Measurements from ENCODE around the gene DDX27. TPM values are rescaled to one million over a fixed set of nuclear protein-coding genes. Genes with fewer than 3 reads are reported as not detected.

DDX27 gene
- total and polyA plus RNA-seq, 9 of the 15 experiments (the other 6 are each of a cell fraction or from before 2014, with no cell fraction given), result 17.9 to 79.3 (median 57.0) TPM

DNA sequence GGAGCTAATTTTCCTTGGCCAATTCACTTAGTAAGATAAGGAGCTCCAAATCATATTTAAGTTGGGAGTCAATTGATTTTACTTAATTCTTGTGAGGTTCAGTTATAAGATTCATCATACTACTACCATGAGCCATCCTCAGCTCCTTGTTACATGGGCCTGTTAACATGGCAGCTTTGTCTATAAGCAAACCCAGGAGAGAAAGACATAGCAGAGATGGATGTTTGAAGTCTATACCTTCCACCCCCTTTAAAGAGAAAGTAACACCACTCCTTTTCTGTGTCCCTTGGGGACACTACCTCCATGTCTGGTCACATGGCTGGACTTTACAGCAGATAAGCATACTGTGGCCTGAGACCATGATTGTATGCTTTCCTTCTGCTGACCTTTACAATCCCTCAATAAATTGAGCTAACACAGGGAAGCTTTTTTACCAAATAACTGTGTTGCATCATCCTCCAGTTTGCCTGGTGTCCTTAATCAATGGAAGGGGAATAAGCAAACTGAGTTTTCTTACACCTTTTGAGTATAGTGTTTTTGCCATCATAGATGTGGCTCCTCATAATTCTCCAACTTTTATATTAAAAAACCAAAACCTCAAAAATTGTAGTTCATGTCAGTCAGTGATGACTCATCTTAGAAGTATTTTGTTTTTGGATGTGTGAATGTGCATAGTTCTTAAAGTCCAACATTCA lies 68.5 kb downstream of the DDX27 start (continued):
- TF ChIP-seq, protein P1, sequence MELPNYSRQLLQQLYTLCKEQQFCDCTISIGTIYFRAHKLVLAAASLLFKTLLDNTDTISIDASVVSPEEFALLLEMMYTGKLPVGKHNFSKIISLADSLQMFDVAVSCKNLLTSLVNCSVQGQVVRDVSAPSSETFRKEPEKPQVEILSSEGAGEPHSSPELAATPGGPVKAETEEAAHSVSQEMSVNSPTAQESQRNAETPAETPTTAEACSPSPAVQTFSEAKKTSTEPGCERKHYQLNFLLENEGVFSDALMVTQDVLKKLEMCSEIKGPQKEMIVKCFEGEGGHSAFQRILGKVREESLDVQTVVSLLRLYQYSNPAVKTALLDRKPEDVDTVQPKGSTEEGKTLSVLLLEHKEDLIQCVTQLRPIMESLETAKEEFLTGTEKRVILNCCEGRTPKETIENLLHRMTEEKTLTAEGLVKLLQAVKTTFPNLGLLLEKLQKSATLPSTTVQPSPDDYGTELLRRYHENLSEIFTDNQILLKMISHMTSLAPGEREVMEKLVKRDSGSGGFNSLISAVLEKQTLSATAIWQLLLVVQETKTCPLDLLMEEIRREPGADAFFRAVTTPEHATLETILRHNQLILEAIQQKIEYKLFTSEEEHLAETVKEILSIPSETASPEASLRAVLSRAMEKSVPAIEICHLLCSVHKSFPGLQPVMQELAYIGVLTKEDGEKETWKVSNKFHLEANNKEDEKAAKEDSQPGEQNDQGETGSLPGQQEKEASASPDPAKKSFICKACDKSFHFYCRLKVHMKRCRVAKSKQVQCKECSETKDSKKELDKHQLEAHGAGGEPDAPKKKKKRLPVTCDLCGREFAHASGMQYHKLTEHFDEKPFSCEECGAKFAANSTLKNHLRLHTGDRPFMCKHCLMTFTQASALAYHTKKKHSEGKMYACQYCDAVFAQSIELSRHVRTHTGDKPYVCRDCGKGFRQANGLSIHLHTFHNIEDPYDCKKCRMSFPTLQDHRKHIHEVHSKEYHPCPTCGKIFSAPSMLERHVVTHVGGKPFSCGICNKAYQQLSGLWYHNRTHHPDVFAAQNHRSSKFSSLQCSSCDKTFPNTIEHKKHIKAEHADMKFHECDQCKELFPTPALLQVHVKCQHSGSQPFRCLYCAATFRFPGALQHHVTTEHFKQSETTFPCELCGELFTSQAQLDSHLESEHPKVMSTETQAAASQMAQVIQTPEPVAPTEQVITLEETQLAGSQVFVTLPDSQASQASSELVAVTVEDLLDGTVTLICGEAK (IDR thresholded peaks at IDR 0.05), result 0 out of 2 replicates have a peak, but pooled peaks have one; percentile 1
- TF ChIP-seq, protein P1 (CRISPR knock-in tag; IDR thresholded peaks at IDR 0.05), result no peak
- TF ChIP-seq, protein P2, sequence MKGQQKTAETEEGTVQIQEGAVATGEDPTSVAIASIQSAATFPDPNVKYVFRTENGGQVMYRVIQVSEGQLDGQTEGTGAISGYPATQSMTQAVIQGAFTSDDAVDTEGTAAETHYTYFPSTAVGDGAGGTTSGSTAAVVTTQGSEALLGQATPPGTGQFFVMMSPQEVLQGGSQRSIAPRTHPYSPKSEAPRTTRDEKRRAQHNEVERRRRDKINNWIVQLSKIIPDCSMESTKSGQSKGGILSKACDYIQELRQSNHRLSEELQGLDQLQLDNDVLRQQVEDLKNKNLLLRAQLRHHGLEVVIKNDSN (CRISPR knock-in tag; IDR thresholded peaks at IDR 0.05), result peak; percentile 74
- TF ChIP-seq, protein P3, sequence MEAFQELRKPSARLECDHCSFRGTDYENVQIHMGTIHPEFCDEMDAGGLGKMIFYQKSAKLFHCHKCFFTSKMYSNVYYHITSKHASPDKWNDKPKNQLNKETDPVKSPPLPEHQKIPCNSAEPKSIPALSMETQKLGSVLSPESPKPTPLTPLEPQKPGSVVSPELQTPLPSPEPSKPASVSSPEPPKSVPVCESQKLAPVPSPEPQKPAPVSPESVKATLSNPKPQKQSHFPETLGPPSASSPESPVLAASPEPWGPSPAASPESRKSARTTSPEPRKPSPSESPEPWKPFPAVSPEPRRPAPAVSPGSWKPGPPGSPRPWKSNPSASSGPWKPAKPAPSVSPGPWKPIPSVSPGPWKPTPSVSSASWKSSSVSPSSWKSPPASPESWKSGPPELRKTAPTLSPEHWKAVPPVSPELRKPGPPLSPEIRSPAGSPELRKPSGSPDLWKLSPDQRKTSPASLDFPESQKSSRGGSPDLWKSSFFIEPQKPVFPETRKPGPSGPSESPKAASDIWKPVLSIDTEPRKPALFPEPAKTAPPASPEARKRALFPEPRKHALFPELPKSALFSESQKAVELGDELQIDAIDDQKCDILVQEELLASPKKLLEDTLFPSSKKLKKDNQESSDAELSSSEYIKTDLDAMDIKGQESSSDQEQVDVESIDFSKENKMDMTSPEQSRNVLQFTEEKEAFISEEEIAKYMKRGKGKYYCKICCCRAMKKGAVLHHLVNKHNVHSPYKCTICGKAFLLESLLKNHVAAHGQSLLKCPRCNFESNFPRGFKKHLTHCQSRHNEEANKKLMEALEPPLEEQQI (IDR thresholded peaks at IDR 0.05), result no peak
- TF ChIP-seq NR2C2 (CRISPR knock-in tag; IDR thresholded peaks at IDR 0.05), result no peak
- peak; percentile 50; the same call in 1 of the 2 replicates for TF ChIP-seq NR2C2 (tag; IDR thresholded peaks at IDR 0.05)
- TF ChIP-seq, protein P4, sequence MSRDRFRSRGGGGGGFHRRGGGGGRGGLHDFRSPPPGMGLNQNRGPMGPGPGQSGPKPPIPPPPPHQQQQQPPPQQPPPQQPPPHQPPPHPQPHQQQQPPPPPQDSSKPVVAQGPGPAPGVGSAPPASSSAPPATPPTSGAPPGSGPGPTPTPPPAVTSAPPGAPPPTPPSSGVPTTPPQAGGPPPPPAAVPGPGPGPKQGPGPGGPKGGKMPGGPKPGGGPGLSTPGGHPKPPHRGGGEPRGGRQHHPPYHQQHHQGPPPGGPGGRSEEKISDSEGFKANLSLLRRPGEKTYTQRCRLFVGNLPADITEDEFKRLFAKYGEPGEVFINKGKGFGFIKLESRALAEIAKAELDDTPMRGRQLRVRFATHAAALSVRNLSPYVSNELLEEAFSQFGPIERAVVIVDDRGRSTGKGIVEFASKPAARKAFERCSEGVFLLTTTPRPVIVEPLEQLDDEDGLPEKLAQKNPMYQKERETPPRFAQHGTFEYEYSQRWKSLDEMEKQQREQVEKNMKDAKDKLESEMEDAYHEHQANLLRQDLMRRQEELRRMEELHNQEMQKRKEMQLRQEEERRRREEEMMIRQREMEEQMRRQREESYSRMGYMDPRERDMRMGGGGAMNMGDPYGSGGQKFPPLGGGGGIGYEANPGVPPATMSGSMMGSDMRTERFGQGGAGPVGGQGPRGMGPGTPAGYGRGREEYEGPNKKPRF (IDR thresholded peaks at IDR 0.05; ENCODE audit: low read depth, low read length), result 0 out of 2 replicates have a peak, but pooled peaks have one; percentile 17
- peak; percentile 55; the same call in 1 of the 2 replicates for TF ChIP-seq ZSCAN32 (CRISPR knock-in tag; IDR thresholded peaks at IDR 0.05)
- peak in 1 of 2 experiments; percentile 23; a peak in 1 of 4 replicates for TF ChIP-seq TRIM24 (IDR thresholded peaks at IDR 0.05)
- TF ChIP-seq POLR2AphosphoS5 (IDR thresholded peaks at IDR 0.05; ENCODE audit: control insufficient read depth, insufficient read depth, low read depth, low read length), result peak; percentile 96
- peak; percentile 44; the same call in 1 of the 2 replicates for TF ChIP-seq JUND (IDR thresholded peaks at IDR 0.05; ENCODE audit: borderline replicate concordance, low read depth, low read length)
- TF ChIP-seq JUND (tag; IDR thresholded peaks at IDR 0.05; ENCODE audit: borderline replicate concordance, low read depth, low read length), result peak; percentile 55; the same call in 2 of the 3 replicates
